ENCODE results near the gene CCL19. TPM values are rescaled to one million over a fixed set of nuclear protein-coding genes. Genes with fewer than 3 reads are reported as not detected.

Gene CCL19
- total RNA-seq, 1 experiment from 2014 or later: not detected

- no peak overlapping the region for H3K27ac Mint-ChIP-seq
- H3K27me3 Mint-ChIP-seq (ENCODE audit: low read depth): peaks cover 23% of the 10 kb centered on the region
- no peak for DNase-seq (ENCODE audit: low spot score)
- H3K9me3 Mint-ChIP-seq: no peaks in the 10 kb centered on the region
- TF ChIP-seq FOXJ3 (CRISPR knock-in tag; IDR thresholded peaks at IDR 0.05; ENCODE audit: borderline replicate concordance) (no peak), PRDM15 (CRISPR knock-in tag; IDR thresholded peaks at IDR 0.05) (no peak), ZSCAN18 (CRISPR knock-in tag; IDR thresholded peaks at IDR 0.05) (no peak)
- no peaks in the 10 kb centered on the region for H3K4me1 Mint-ChIP-seq
- ATAC-seq: no peak
- no peaks in the 10 kb centered on the region for H3K36me3 Mint-ChIP-seq
- POLR2A ChIA-PET: no interaction called here
- H3K4me3 Mint-ChIP-seq: no peak overlapping the region
- CTCF ChIA-PET: interaction anchor here (13.3 kb wide), 1 partner anchor 10 kb away, joined by 122 read pairs; no protein-coding TSS in a partner anchor
Measured at GRCh38 chr9:34712140-34712539, 21.1 kb upstream of the CCL19 start.

DNA sequence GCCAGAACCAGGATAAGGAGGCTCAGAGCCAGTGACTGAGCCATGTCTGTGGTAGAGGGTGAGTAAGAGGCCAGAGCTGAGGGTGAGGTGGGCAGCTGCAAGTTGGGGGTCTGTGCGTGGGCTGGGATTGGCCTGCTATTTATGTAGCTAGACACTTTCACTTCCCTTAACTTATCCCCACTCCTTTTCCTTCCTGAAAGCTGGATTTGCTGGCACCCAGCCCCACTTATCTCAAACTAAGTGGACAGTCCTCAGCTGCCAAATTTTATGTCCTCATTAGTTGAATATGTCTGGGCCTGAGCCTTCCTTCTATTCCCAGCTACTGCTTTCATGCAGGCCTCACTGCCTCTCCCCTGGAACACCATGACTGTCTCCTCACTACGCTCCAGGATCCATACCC is 18.9 kb upstream of the CCL19 start, which contains the start of gene CCL21:
CCL21 (minus strand) TSS at position 114 of the 400 bp plus-strand sequence; CDS start at position 44, 70 bp downstream.
- CTCF ChIA-PET: interaction anchor here (0.7 to 13.3 kb wide), 3 partner anchors 8 to 690 kb away, joined by 3 to 122 read pairs (median 3); no protein-coding TSS in a partner anchor

GRCh38 chr9:34709196-34709978 is 18.3 kb upstream of the CCL19 start:
- Mint-ChIP-seq H3K27me3 (ENCODE audit: low read depth) (peaks cover 15% of the 10 kb centered on the region), H3K9me3 (no peaks in the 10 kb centered on the region), H3K36me3 (no peaks in the 10 kb centered on the region), H3K4me3 (no peak overlapping the region), H3K4me1 (no peaks in the 10 kb centered on the region), H3K27ac (no peak overlapping the region)
- CTCF ChIA-PET: interaction anchor here (0.7 to 13.3 kb wide), 3 partner anchors 8 to 276 kb away, joined by 3 to 122 read pairs (median 3); no protein-coding TSS in a partner anchor
- POLR2A ChIA-PET: no interaction called here
- DNase-seq (ENCODE audit: low spot score) (no peak), ATAC-seq (no peak)
- TF ChIP-seq CREB1 (CRISPR knock-in tag; IDR thresholded peaks at IDR 0.05) (no peak), ZSCAN18 (CRISPR knock-in tag; IDR thresholded peaks at IDR 0.05) (no peak), E2F1 (CRISPR knock-in tag; IDR thresholded peaks at IDR 0.05) (no peak), FOXJ3 (CRISPR knock-in tag; IDR thresholded peaks at IDR 0.05; ENCODE audit: borderline replicate concordance) (no peak), NR2C2 (CRISPR knock-in tag; IDR thresholded peaks at IDR 0.05) (no peak), ZBTB43 (CRISPR knock-in tag; IDR thresholded peaks at IDR 0.05) (no peak), FOXK1 (CRISPR knock-in tag; IDR thresholded peaks at IDR 0.05) (no peak)
- TF ChIP-seq, protein P1, sequence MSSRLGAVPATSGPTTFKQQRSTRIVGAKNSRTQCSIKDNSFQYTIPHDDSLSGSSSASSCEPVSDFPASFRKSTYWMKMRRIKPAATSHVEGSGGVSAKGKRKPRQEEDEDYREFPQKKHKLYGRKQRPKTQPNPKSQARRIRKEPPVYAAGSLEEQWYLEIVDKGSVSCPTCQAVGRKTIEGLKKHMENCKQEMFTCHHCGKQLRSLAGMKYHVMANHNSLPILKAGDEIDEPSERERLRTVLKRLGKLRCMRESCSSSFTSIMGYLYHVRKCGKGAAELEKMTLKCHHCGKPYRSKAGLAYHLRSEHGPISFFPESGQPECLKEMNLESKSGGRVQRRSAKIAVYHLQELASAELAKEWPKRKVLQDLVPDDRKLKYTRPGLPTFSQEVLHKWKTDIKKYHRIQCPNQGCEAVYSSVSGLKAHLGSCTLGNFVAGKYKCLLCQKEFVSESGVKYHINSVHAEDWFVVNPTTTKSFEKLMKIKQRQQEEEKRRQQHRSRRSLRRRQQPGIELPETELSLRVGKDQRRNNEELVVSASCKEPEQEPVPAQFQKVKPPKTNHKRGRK (CRISPR knock-in tag; IDR thresholded peaks at IDR 0.05; ENCODE audit: borderline replicate concordance): no peak
- TF ChIP-seq, protein P2, sequence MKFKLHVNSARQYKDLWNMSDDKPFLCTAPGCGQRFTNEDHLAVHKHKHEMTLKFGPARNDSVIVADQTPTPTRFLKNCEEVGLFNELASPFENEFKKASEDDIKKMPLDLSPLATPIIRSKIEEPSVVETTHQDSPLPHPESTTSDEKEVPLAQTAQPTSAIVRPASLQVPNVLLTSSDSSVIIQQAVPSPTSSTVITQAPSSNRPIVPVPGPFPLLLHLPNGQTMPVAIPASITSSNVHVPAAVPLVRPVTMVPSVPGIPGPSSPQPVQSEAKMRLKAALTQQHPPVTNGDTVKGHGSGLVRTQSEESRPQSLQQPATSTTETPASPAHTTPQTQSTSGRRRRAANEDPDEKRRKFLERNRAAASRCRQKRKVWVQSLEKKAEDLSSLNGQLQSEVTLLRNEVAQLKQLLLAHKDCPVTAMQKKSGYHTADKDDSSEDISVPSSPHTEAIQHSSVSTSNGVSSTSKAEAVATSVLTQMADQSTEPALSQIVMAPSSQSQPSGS (CRISPR knock-in tag; IDR thresholded peaks at IDR 0.05; ENCODE audit: borderline replicate concordance, low read depth): no peak

More for the DNA sequence above, 18.9 kb upstream of the CCL19 start, which contains the start of gene CCL21:
- Mint-ChIP-seq H3K4me1 (no peaks in the 10 kb centered on the region), H3K27ac (no peak within 1 kb of the TSS), H3K27me3 (ENCODE audit: low read depth) (peaks cover 16% of the 10 kb centered on the region), H3K9me3 (no peaks in the 10 kb centered on the region), H3K36me3 (no peaks in the 10 kb centered on the region), H3K4me3 (no peak within 1 kb of the TSS)
- ATAC-seq (no peak), DNase-seq (ENCODE audit: low spot score) (no peak)
- POLR2A ChIA-PET: no interaction called here
- no peak for TF ChIP-seq ATF1 (CRISPR knock-in tag; IDR thresholded peaks at IDR 0.05)
- no peak for TF ChIP-seq ZNF138 (CRISPR knock-in tag; conservative IDR thresholded peaks at IDR 0.05)
- no peak for TF ChIP-seq GTF2I (CRISPR knock-in tag; conservative IDR thresholded peaks at IDR 0.05)
- no peak for TF ChIP-seq ZNF317 (CRISPR knock-in tag; IDR thresholded peaks at IDR 0.05; ENCODE audit: borderline replicate concordance, low read depth)
- TF ChIP-seq TP53 (CRISPR knock-in tag; IDR thresholded peaks at IDR 0.05): no peak
- TF ChIP-seq FOXK1 (CRISPR knock-in tag; IDR thresholded peaks at IDR 0.05): no peak
- TF ChIP-seq JUN (CRISPR knock-in tag; IDR thresholded peaks at IDR 0.05): no peak
- TF ChIP-seq E2F1 (CRISPR knock-in tag; IDR thresholded peaks at IDR 0.05): no peak
- TF ChIP-seq ESRRA (CRISPR knock-in tag; IDR thresholded peaks at IDR 0.05; ENCODE audit: borderline replicate concordance): no peak

All from WTC11 (cell line).